K562 treated with DMSO at 1 percent for 48 hours (cell line): Measurements from ENCODE around the gene SIX2. TPM values are rescaled to one million over a fixed set of nuclear protein-coding genes. Genes with fewer than 3 reads are reported as not detected.

Experiments
- total RNA-seq: library from RNA; unstranded; fragments of 300-600 nt; gene quantifications from 2 replicates; pipeline ENCODE4 v1.2.3, GENCODE V29; 2022; ENCODE audit warnings: low replicate concordance; ENCODE audit errors: extremely low read depth

The SIX2 gene
- total RNA-seq, result not detected in 2 replicates

GRCh38 chr2:45009303-45009927 is at the start of gene SIX2:
Gene SIX2 (minus strand): TSS chr2:45009452. CDS start chr2:45009110, 342 bp downstream.

Other genes starting within 250 kb of the SIX2 start
- not detected in 2 replicates for gene SIX3, start 67.8 kb downstream of the SIX2 start, total RNA-seq